ENCODE results near the gene CST9.

Gene CST9

GRCh38 chr20:23649242-23649641 lies 43.5 kb upstream of the CST9 start:
- Histone ChIP-seq H3K18ac (ENCODE audit: low read length) (no peak overlapping the region), H3K14ac (ENCODE audit: low read length) (no peak overlapping the region), H2BK5ac (ENCODE audit: low read length) (no peak overlapping the region), H3K36me3 (replicated peaks in 1 of 2; ENCODE audit: control insufficient read depth in 2 of 2, insufficient read depth in 2 of 2, low read length in 2 of 2) (no peaks in the 10 kb centered on the region), H3K9me3 (replicated peaks in 1 of 2; ENCODE audit: control insufficient read depth in 2 of 2, insufficient read depth in 1 of 2, low read depth in 1 of 2, low read length in 2 of 2) (no peaks in the 10 kb centered on the region), H3K27me3 (ENCODE audit: control insufficient read depth in 3 of 3, insufficient read depth in 3 of 3, low read depth in 1 of 3, low read length in 3 of 3) (peaks cover 0 to 9% (median 0%) of the 10 kb centered on the region in 3 experiments), H4K8ac (ENCODE audit: low read depth, low read length) (no peak overlapping the region), H2BK12ac (ENCODE audit: low read length) (no peak overlapping the region), H2AK5ac (ENCODE audit: low read depth, low read length) (no peak overlapping the region), H3K27ac (replicated peaks; ENCODE audit: low read length) (no peak overlapping the region), H3K4ac (ENCODE audit: low read length) (no peak overlapping the region), H3K9ac (ENCODE audit: low read depth, low read length, poor library complexity) (no peak overlapping the region), H2BK120ac (ENCODE audit: low read depth, low read length) (no peak overlapping the region), H3K4me2 (ENCODE audit: insufficient read depth, low read length, poor library complexity, severe bottlenecking) (no peak overlapping the region), H2BK15ac (ENCODE audit: low read length) (no peak overlapping the region), H3K79me1 (ENCODE audit: low read depth, low read length) (no peaks in the 10 kb centered on the region), H3K4me1 (ENCODE audit: control insufficient read depth in 2 of 2, insufficient read depth in 1 of 2, low read depth in 1 of 2, low read length in 2 of 2) (no peaks in the 10 kb centered on the region), H3K23ac (ENCODE audit: low read depth, low read length, poor library complexity) (no peak overlapping the region), H3K4me3 (ENCODE audit: low read length in 2 of 2) (no peak overlapping the region), H4K91ac (ENCODE audit: low read depth, low read length, poor library complexity) (no peak overlapping the region), H2AFZ (ENCODE audit: low read length) (no peak overlapping the region)
- DNase-seq (ENCODE audit: low spot score), result no peak
- no CpG with 5 or more reads among the region's 2 CpGs for WGBS, 2 donors (ENCODE audit: extremely low coverage in 2 of 2, insufficient read length in 2 of 2, insufficient replicate concordance in 1 of 2)

GRCh38 chr20:23647346-23647745 lies 41.6 kb upstream of the CST9 start:
- no peaks in the 10 kb centered on the region for H3K9me3 ChIP-seq (replicated peaks in 1 of 2; ENCODE audit: control insufficient read depth in 2 of 2, insufficient read depth in 1 of 2, low read depth in 1 of 2, low read length in 2 of 2)
- DNase-seq (ENCODE audit: low spot score), result no peak
- no peak overlapping the region for H4K91ac ChIP-seq (ENCODE audit: low read depth, low read length, poor library complexity)
- no peak overlapping the region for H2BK12ac ChIP-seq (ENCODE audit: low read length)
- no CpG with 5 or more reads among the region's 2 CpGs for WGBS, 2 donors (ENCODE audit: extremely low coverage in 2 of 2, insufficient read length in 2 of 2, insufficient replicate concordance in 1 of 2)
- H2BK15ac ChIP-seq (ENCODE audit: low read length), result no peak overlapping the region
- peaks cover 0 to 1% of the 10 kb centered on the region in 2 donors for H3K4me1 ChIP-seq (ENCODE audit: control insufficient read depth in 2 of 2, insufficient read depth in 1 of 2, low read depth in 1 of 2, low read length in 2 of 2)
- H3K14ac ChIP-seq (ENCODE audit: low read length), result no peak overlapping the region
- peaks cover 0 to 6% (median 0%) of the 10 kb centered on the region in 3 experiments for H3K27me3 ChIP-seq (ENCODE audit: control insufficient read depth in 3 of 3, insufficient read depth in 3 of 3, low read depth in 1 of 3, low read length in 3 of 3)
- H3K27ac ChIP-seq (replicated peaks; ENCODE audit: low read length), result no peak overlapping the region
- H3K9ac ChIP-seq (ENCODE audit: low read depth, low read length, poor library complexity), result no peak overlapping the region
- H3K18ac ChIP-seq (ENCODE audit: low read length), result no peak overlapping the region
- no peak overlapping the region for H3K4me2 ChIP-seq (ENCODE audit: insufficient read depth, low read length, poor library complexity, severe bottlenecking)
- no peak overlapping the region for H2AK5ac ChIP-seq (ENCODE audit: low read depth, low read length)
- no peaks in the 10 kb centered on the region for H3K79me1 ChIP-seq (ENCODE audit: low read depth, low read length)
- no peak overlapping the region for H2AFZ ChIP-seq (ENCODE audit: low read length)
- no peaks in the 10 kb centered on the region for H3K36me3 ChIP-seq (replicated peaks in 1 of 2; ENCODE audit: control insufficient read depth in 2 of 2, insufficient read depth in 2 of 2, low read length in 2 of 2)
- no peak overlapping the region for H3K4me3 ChIP-seq (ENCODE audit: low read length in 2 of 2)
- H3K4ac ChIP-seq (ENCODE audit: low read length), result no peak overlapping the region
- H2BK120ac ChIP-seq (ENCODE audit: low read depth, low read length), result no peak overlapping the region
- H3K23ac ChIP-seq (ENCODE audit: low read depth, low read length, poor library complexity), result no peak overlapping the region
- H4K8ac ChIP-seq (ENCODE audit: low read depth, low read length), result no peak overlapping the region
- no peak overlapping the region for H2BK5ac ChIP-seq (ENCODE audit: low read length)

GRCh38 chr20:23646106-23646873 lies 40.6 kb upstream of the CST9 start:
- no peaks in the 10 kb centered on the region for H3K9me3 ChIP-seq (replicated peaks in 1 of 2; ENCODE audit: control insufficient read depth in 2 of 2, insufficient read depth in 1 of 2, low read depth in 1 of 2, low read length in 2 of 2)
- H2BK12ac ChIP-seq (ENCODE audit: low read length), result no peak overlapping the region
- no CpG with 5 or more reads among the region's 4 CpGs for WGBS, 2 donors (ENCODE audit: extremely low coverage in 2 of 2, insufficient read length in 2 of 2, insufficient replicate concordance in 1 of 2)
- H3K9ac ChIP-seq (ENCODE audit: low read depth, low read length, poor library complexity), result no peak overlapping the region
- H2BK5ac ChIP-seq (ENCODE audit: low read length), result no peak overlapping the region
- no peak overlapping the region for H3K4me2 ChIP-seq (ENCODE audit: insufficient read depth, low read length, poor library complexity, severe bottlenecking)
- no peak overlapping the region for H2AFZ ChIP-seq (ENCODE audit: low read length)
- H3K18ac ChIP-seq (ENCODE audit: low read length), result no peak overlapping the region
- no peak overlapping the region for H4K8ac ChIP-seq (ENCODE audit: low read depth, low read length)
- no peak overlapping the region for H2AK5ac ChIP-seq (ENCODE audit: low read depth, low read length)
- H2BK15ac ChIP-seq (ENCODE audit: low read length), result no peak overlapping the region
- H4K91ac ChIP-seq (ENCODE audit: low read depth, low read length, poor library complexity), result no peak overlapping the region
- no peak for DNase-seq (ENCODE audit: low spot score)
- no peaks in the 10 kb centered on the region for H3K79me1 ChIP-seq (ENCODE audit: low read depth, low read length)
- H3K36me3 ChIP-seq (replicated peaks in 1 of 2; ENCODE audit: control insufficient read depth in 2 of 2, insufficient read depth in 2 of 2, low read length in 2 of 2), result no peaks in the 10 kb centered on the region
- no peak overlapping the region for H3K14ac ChIP-seq (ENCODE audit: low read length)
- no peak overlapping the region for H2BK120ac ChIP-seq (ENCODE audit: low read depth, low read length)
- no peak overlapping the region for H3K27ac ChIP-seq (replicated peaks; ENCODE audit: low read length)
- H3K27me3 ChIP-seq (ENCODE audit: control insufficient read depth in 3 of 3, insufficient read depth in 3 of 3, low read depth in 1 of 3, low read length in 3 of 3), result peaks cover 0 to 8% (median 0%) of the 10 kb centered on the region in 3 experiments
- peaks cover 0 to 1% of the 10 kb centered on the region in 2 donors for H3K4me1 ChIP-seq (ENCODE audit: control insufficient read depth in 2 of 2, insufficient read depth in 1 of 2, low read depth in 1 of 2, low read length in 2 of 2)
- no peak overlapping the region for H3K4me3 ChIP-seq (ENCODE audit: low read length in 2 of 2)
- no peak overlapping the region for H3K23ac ChIP-seq (ENCODE audit: low read depth, low read length, poor library complexity)
- no peak overlapping the region for H3K4ac ChIP-seq (ENCODE audit: low read length)

GRCh38 chr20:23645575-23645974 lies 39.9 kb upstream of the CST9 start:
- H3K4me2 ChIP-seq (ENCODE audit: insufficient read depth, low read length, poor library complexity, severe bottlenecking), result no peak overlapping the region
- no peak overlapping the region for H2AK5ac ChIP-seq (ENCODE audit: low read depth, low read length)
- no peak overlapping the region for H3K27ac ChIP-seq (replicated peaks; ENCODE audit: low read length)
- H2BK5ac ChIP-seq (ENCODE audit: low read length), result peak overlapping the region; percentile 30
- H4K91ac ChIP-seq (ENCODE audit: low read depth, low read length, poor library complexity), result no peak overlapping the region
- no peak overlapping the region for H3K9ac ChIP-seq (ENCODE audit: low read depth, low read length, poor library complexity)
- no peak for DNase-seq (ENCODE audit: low spot score)
- peaks cover 0 to 10% (median 0%) of the 10 kb centered on the region in 3 experiments for H3K27me3 ChIP-seq (ENCODE audit: control insufficient read depth in 3 of 3, insufficient read depth in 3 of 3, low read depth in 1 of 3, low read length in 3 of 3)
- no peak overlapping the region for H3K23ac ChIP-seq (ENCODE audit: low read depth, low read length, poor library complexity)
- H2BK15ac ChIP-seq (ENCODE audit: low read length), result no peak overlapping the region
- H3K9me3 ChIP-seq (replicated peaks in 1 of 2; ENCODE audit: control insufficient read depth in 2 of 2, insufficient read depth in 1 of 2, low read depth in 1 of 2, low read length in 2 of 2), result no peaks in the 10 kb centered on the region
- no CpG with 5 or more reads among the region's 1 CpG for WGBS, 2 donors (ENCODE audit: extremely low coverage in 2 of 2, insufficient read length in 2 of 2, insufficient replicate concordance in 1 of 2)
- H2BK12ac ChIP-seq (ENCODE audit: low read length), result no peak overlapping the region
- H3K4ac ChIP-seq (ENCODE audit: low read length), result no peak overlapping the region
- H3K4me1 ChIP-seq (ENCODE audit: control insufficient read depth in 2 of 2, insufficient read depth in 1 of 2, low read depth in 1 of 2, low read length in 2 of 2), result peaks cover 0 to 1% of the 10 kb centered on the region in 2 donors
- no peaks in the 10 kb centered on the region for H3K79me1 ChIP-seq (ENCODE audit: low read depth, low read length)
- no peaks in the 10 kb centered on the region for H3K36me3 ChIP-seq (replicated peaks in 1 of 2; ENCODE audit: control insufficient read depth in 2 of 2, insufficient read depth in 2 of 2, low read length in 2 of 2)
- no peak overlapping the region for H3K4me3 ChIP-seq (ENCODE audit: low read length in 2 of 2)
- no peak overlapping the region for H2BK120ac ChIP-seq (ENCODE audit: low read depth, low read length)
- no peak overlapping the region for H3K14ac ChIP-seq (ENCODE audit: low read length)
- H2AFZ ChIP-seq (ENCODE audit: low read length), result no peak overlapping the region
- no peak overlapping the region for H4K8ac ChIP-seq (ENCODE audit: low read depth, low read length)
- H3K18ac ChIP-seq (ENCODE audit: low read length), result no peak overlapping the region

All from neuronal stem cell (in vitro differentiated cells).